Osteoblast (primary cell): Measurements from ENCODE around the gene SCPEP1. TPM values are rescaled to one million over a fixed set of nuclear protein-coding genes. Genes with fewer than 3 reads are reported as not detected.

Source experiments
- DNase-seq: peaks from one replicate; pipeline ENCODE4 v3.0.0; 2011; ENCODE audit warnings: low spot score, mixed read lengths; ENCODE audit not compliant: insufficient read length; ENCODE audit errors: missing footprints
- H2AFZ ChIP-seq: 2 replicates; pipeline ENCODE4 v1.6.0; 2011; ENCODE audit warnings: mild to moderate bottlenecking, low read length
- H3K27ac ChIP-seq: 2 replicates; pipeline ENCODE4 v1.5.1; 2011; ENCODE audit warnings: mild to moderate bottlenecking, low read depth, low read length, moderate library complexity
- H3K27me3 ChIP-seq: 2 replicates; pipeline ENCODE4 v1.6.0; 2012; ENCODE audit warnings: mild to moderate bottlenecking, control low read depth, inconsistent platforms, low read length, moderate library complexity; ENCODE audit not compliant: insufficient read depth
- H3K36me3 ChIP-seq: 2 replicates; pipeline ENCODE4 v1.5.1; 2011; ENCODE audit warnings: mild to moderate bottlenecking, low read length, control low read depth, moderate library complexity; ENCODE audit not compliant: insufficient read depth
- H3K4me1 ChIP-seq: 2 replicates; pipeline ENCODE4 v1.5.1; 2011; ENCODE audit warnings: mild to moderate bottlenecking, low read length, control low read depth, moderate library complexity; ENCODE audit not compliant: insufficient read depth
- H3K4me2 ChIP-seq: 2 replicates; pipeline ENCODE4 v1.6.0; 2011; ENCODE audit warnings: mild to moderate bottlenecking, low read length; ENCODE audit not compliant: insufficient read depth
- H3K4me3 ChIP-seq: fragments of 200-600 bp; sonication (generic); 3 replicates; pipeline ENCODE4 v1.5.1; 2012; ENCODE audit warnings: mild to moderate bottlenecking, low read length, inconsistent platforms; ENCODE audit not compliant: insufficient read depth
- H3K79me2 ChIP-seq: 2 replicates; pipeline ENCODE4 v1.6.0; 2012; ENCODE audit warnings: mild to moderate bottlenecking, low read length, control low read depth, inconsistent platforms; ENCODE audit not compliant: insufficient read depth
- H3K9me3 ChIP-seq: 2 replicates; pipeline ENCODE4 v1.5.1; 2011; ENCODE audit warnings: low read depth, low read length, control low read depth
- H4K20me1 ChIP-seq: 2 replicates; pipeline ENCODE4 v1.6.0; 2012; ENCODE audit warnings: mild to moderate bottlenecking, low read length, control low read depth; ENCODE audit not compliant: insufficient read depth
- total RNA-seq: library from RNA; depleted of rRNA; stranded (reverse); fragments of >200 nt; gene quantifications from 2 replicates; pipeline ENCODE4 v1.2.3, GENCODE V29; 2012
- TF ChIP-seq, protein P1 (sequence below): IDR thresholded peaks from 2 replicates; pipeline ENCODE4 v1.5.1; 2011; ENCODE audit warnings: mild to moderate bottlenecking, low read depth, low read length, moderate library complexity; ENCODE audit errors: extremely low read depth

Gene SCPEP1
- total RNA-seq, 1 donor, result 73.8 TPM

DNA sequence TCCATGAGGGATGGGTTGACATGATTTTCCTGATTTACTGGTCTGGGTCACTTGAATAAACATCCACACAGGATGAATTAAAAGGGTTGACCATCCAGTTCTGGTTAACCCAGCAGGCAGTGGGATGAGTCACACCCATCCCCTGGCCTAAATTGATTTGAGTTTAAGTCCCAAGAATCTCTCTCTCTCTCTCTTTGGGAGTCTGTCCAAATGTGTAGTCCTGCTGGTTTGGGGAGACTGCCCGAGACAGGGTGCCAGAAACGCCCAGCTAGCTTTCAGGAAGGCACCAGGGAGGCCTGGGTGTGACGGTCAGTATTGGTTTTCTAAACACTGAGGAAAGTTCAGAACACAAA lies 38.8 kb downstream of the SCPEP1 start:
- no peak overlapping the region for H3K4me3 ChIP-seq
- no peaks in the 10 kb centered on the region for H3K27me3 ChIP-seq
- no peak overlapping the region for H3K27ac ChIP-seq
- no peak overlapping the region for H3K4me2 ChIP-seq
- no peaks in the 10 kb centered on the region for H3K4me1 ChIP-seq
- H3K79me2 ChIP-seq, result no peaks in the 10 kb centered on the region
- no peak for DNase-seq
- H3K9me3 ChIP-seq, result no peaks in the 10 kb centered on the region
- no peaks in the 10 kb centered on the region for H4K20me1 ChIP-seq
- no peaks in the 10 kb centered on the region for H3K36me3 ChIP-seq
- TF ChIP-seq, protein P1, sequence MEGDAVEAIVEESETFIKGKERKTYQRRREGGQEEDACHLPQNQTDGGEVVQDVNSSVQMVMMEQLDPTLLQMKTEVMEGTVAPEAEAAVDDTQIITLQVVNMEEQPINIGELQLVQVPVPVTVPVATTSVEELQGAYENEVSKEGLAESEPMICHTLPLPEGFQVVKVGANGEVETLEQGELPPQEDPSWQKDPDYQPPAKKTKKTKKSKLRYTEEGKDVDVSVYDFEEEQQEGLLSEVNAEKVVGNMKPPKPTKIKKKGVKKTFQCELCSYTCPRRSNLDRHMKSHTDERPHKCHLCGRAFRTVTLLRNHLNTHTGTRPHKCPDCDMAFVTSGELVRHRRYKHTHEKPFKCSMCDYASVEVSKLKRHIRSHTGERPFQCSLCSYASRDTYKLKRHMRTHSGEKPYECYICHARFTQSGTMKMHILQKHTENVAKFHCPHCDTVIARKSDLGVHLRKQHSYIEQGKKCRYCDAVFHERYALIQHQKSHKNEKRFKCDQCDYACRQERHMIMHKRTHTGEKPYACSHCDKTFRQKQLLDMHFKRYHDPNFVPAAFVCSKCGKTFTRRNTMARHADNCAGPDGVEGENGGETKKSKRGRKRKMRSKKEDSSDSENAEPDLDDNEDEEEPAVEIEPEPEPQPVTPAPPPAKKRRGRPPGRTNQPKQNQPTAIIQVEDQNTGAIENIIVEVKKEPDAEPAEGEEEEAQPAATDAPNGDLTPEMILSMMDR, result no peak
- no peak overlapping the region for H2AFZ ChIP-seq

DNA sequence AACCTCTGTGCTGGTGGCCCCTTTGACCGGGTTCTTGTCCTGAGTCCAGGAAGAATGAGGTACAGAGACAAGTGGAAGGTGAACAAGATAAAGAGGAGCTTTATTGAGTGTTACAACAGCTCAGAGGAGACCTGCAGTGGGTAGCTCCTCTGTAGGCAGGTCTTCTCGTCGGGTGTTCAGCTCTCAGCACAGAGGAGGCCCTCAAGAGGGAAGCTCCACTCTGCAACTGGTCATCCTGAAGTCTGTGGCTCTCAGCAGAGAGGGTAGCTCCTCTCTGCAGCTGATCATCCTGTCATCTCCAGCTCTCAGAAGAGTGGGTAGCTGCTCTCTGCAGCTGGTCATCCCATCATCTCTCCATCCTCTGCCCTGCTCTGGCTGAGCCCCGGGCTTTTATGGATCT lies 39.7 kb downstream of the SCPEP1 start:
- no peaks in the 10 kb centered on the region for H3K9me3 ChIP-seq
- H3K36me3 ChIP-seq, result no peaks in the 10 kb centered on the region
- H3K4me2 ChIP-seq, result no peak overlapping the region
- H3K4me3 ChIP-seq, result no peak overlapping the region
- no peaks in the 10 kb centered on the region for H3K4me1 ChIP-seq
- no peak for DNase-seq
- H4K20me1 ChIP-seq, result no peaks in the 10 kb centered on the region
- no peaks in the 10 kb centered on the region for H3K27me3 ChIP-seq
- H3K27ac ChIP-seq, result no peak overlapping the region
- no peak overlapping the region for H2AFZ ChIP-seq
- no peaks in the 10 kb centered on the region for H3K79me2 ChIP-seq
- TF ChIP-seq, protein P1, result no peak

DNA sequence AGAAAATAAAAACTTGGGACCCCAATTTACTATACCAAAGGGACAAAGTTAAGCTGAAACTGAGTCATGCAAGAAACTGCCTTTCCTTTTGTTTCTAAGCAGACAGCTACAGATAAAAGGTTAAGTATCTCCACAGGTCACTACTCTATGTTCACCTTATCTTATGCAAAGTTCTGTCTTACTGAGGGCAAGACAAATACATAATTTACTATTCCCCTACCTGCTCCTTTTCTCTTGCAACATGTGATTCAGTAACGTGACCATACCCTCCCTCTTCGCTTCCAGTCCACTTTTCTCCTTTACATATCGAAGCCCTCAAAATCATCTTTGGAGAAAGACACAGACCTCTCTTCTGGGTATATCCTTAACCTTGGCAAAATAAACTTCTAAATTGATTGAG lies 42.3 kb downstream of the SCPEP1 start:
- no peak for DNase-seq
- Histone ChIP-seq H3K27ac (no peak overlapping the region), H3K4me2 (no peak overlapping the region), H3K36me3 (no peaks in the 10 kb centered on the region), H2AFZ (no peak overlapping the region), H3K9me3 (no peaks in the 10 kb centered on the region), H4K20me1 (no peaks in the 10 kb centered on the region), H3K4me3 (no peak overlapping the region), H3K79me2 (no peaks in the 10 kb centered on the region), H3K4me1 (no peaks in the 10 kb centered on the region), H3K27me3 (no peaks in the 10 kb centered on the region)
- TF ChIP-seq, protein P1, result no peak

GRCh38 chr17:57021226-57021940 lies 43.5 kb downstream of the SCPEP1 start:
- no peaks in the 10 kb centered on the region for H3K9me3 ChIP-seq
- H3K4me2 ChIP-seq, result no peak overlapping the region
- H2AFZ ChIP-seq, result no peak overlapping the region
- H3K36me3 ChIP-seq, result no peaks in the 10 kb centered on the region
- no peak for DNase-seq
- no peaks in the 10 kb centered on the region for H3K4me1 ChIP-seq
- H3K27ac ChIP-seq, result no peak overlapping the region
- H3K79me2 ChIP-seq, result no peaks in the 10 kb centered on the region
- TF ChIP-seq, protein P1, result no peak
- no peak overlapping the region for H3K4me3 ChIP-seq
- H3K27me3 ChIP-seq, result no peaks in the 10 kb centered on the region
- no peaks in the 10 kb centered on the region for H4K20me1 ChIP-seq
